GM18867 (cell line): ENCODE results near the gene XPNPEP2.

ENCODE experiments used
- ATAC-seq: cut with Tn5 transposase; IDR thresholded peaks from one replicate; pipeline ENCODE4 v1.9.1; 2021; ENCODE audit warnings: mild to moderate bottlenecking, moderate library complexity; ENCODE audit not compliant: unreplicated experiment

Gene XPNPEP2

GRCh38 chrX:129797251-129797906, 58.6 kb downstream of the XPNPEP2 start:
- no peak for ATAC-seq

GRCh38 chrX:129798456-129798855, 59.7 kb downstream of the XPNPEP2 start:
- ATAC-seq, result no peak

GRCh38 chrX:129798888-129799287, 60.1 kb downstream of the XPNPEP2 start:
- no peak for ATAC-seq

DNA sequence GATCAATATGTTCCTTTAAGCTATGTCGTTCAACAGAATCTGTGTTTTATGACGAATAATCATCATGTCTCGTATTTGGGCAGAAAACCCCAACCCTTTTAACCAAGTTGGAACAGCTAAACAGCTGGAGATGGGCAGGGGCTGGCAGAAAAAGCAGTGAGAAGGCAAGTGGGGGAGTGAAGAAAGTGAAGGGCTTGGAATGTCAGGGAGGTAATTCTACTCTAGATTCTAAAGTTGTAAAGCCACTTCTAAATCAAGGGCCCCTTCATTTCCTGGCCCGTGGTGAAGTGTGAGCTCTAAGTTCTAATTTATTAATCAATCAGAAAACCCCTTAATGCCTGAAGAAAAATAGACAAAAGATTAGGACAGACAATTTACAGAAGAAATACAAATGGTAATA, 61.4 kb downstream of the XPNPEP2 start:
- ATAC-seq, result no peak

- no peak for ATAC-seq
These were observed 64.1 kb downstream of the XPNPEP2 start for GRCh38 chrX:129802863-129803262.

GRCh38 chrX:129804806-129805205, 66.0 kb downstream of the XPNPEP2 start:
- no peak for ATAC-seq

DNA sequence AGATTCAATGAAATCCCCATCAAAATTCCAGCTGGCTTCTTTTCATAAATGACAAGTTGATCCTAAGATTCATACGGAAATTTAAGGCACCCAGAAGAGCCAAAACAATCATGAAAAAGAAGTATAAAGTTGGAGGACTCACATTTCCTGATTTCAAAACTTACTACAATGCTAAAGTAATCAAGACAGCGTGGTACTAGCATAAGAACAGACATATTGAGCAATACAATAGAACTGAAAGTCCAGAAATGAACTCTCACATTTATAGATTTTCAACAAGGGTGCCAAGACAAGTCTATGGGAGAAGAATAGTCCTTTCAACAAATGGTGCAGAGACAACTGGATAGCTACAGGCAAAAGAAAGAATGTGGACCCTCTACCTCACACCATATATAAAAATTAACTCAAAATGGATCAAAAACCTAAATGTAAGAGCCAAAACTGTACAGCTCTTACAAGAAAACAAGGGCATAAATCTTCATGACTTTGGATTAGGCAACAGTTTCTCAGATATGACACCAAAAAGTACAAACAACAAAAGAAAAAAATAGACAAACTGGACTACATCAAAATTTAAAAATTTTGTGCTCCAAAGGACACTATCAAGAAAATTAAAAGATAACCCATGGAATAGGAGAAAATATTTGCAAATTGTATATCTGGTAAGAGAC, 69.5 kb downstream of the XPNPEP2 start:
- ATAC-seq, result no peak

DNA sequence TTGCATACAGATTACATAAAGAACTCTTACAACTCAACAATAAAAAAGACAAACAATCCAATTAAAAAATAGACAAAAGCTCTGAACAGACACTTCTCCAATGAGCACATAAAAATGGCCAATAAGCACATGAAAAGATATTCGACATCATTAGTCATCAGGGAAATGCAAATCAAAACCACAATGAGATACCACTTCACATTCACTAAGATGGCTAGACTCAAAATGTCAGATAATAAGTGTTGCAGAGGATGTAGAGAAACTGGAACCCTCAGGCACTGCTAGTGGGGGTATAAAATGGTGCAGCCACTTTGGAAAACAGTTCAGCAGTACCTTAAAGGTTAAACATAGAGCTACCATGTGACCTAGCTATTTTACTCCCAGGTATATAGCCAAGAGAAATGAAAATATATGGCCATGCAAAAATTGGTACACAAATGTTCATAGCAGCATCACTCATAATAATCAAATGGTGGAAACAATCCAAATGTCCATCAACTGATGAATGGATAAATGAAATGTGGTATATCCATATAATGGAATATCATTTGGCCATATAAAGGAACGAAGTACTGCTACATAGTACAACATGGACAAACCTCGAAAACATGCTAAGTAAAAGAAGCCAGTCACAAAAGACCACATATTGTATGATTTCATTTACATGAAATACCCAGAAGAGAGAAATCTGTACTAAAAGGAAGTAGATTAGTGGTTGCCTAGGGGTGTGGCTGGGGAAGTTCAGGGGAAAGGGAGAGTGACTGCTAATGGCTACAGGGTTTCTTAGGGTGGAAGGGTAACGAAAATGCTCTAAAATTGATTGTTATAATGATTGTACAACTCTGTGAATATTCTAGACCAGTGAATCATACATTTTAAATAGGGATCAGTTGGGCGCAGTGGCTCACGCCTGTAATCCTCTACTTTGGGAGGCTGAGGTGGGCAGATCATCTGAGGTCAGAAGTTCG, 70.3 kb downstream of the XPNPEP2 start:
- ATAC-seq, result no peak

GRCh38 chrX:129813662-129814368, 75.0 kb downstream of the XPNPEP2 start:
- ATAC-seq, result no peak

DNA sequence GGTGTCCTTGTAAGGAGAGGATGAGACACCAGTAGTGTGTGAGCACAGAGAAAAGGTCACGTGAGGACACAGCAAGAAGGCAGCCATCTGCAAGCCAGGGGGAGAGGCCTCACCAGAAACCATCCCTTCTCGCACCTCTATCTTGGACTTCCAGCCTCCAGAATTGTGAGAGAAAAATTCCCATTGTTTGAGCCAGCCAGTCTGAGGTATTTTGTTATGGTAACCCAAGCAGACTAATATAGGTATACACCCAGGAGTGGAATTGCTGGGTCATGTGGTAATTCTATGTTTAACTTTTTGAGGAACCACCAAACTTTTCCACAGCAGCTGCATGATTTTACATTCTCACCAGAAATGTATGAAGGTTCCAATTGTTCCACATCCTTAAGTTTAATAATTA, 79.3 kb downstream of the XPNPEP2 start:
- ATAC-seq, result no peak
